GM23338 (cell line): Measurements from ENCODE around the gene HMG20B. TPM values are rescaled to one million over a fixed set of nuclear protein-coding genes. Genes with fewer than 3 reads are reported as not detected.

Source experiments
- ATAC-seq: fragments of 200-7000 bp; cut with Tn5 transposase; 3 replicates; pipeline ENCODE4 v1.9.1; 2020
- DNase-seq: peaks from one replicate; pipeline ENCODE4 v3.0.0-alpha.2; 2015; ENCODE audit warnings: low spot score
- H2AFZ ChIP-seq: fragments of 200-600 bp; sonication (generic); 2 replicates; pipeline ENCODE4 v1.8.0; 2016; ENCODE audit warnings: antibody characterized with exemption, mild to moderate bottlenecking, moderate library complexity
- H3F3A ChIP-seq: fragments of 200-600 bp; sonication (generic); replicated peaks from 2 replicates; pipeline ENCODE4 v1.8.0; 2017; ENCODE audit warnings: antibody characterized with exemption, mixed run types, low read depth
- H3K27ac ChIP-seq: fragments of 200-600 bp; sonication (generic); 2 replicates; pipeline ENCODE4 v1.6.1; 2016; ENCODE audit warnings: low read depth
- H3K27me3 ChIP-seq: fragments of 200-600 bp; sonication (generic); 2 replicates; pipeline ENCODE4 v1.8.0; 2016; ENCODE audit warnings: mild to moderate bottlenecking, mixed run types, moderate library complexity; ENCODE audit not compliant: insufficient read depth
- H3K36me3 ChIP-seq: fragments of 200-600 bp; sonication (generic); 2 replicates; pipeline ENCODE4 v1.8.0; 2016; ENCODE audit warnings: mild to moderate bottlenecking; ENCODE audit not compliant: insufficient read depth
- H3K4me1 ChIP-seq: fragments of 200-600 bp; sonication (generic); 2 replicates; pipeline ENCODE4 v1.8.0; 2016; ENCODE audit warnings: mild to moderate bottlenecking, moderate library complexity; ENCODE audit not compliant: insufficient read depth
- H3K4me2 ChIP-seq: fragments of 200-600 bp; sonication (generic); 2 replicates; pipeline ENCODE4 v1.7.1; 2017; ENCODE audit warnings: mixed run types
- H3K4me3 ChIP-seq: fragments of 200-600 bp; sonication (generic); 2 replicates; pipeline ENCODE4 v1.6.1; 2016; ENCODE audit warnings: mixed run types
- H3K79me2 ChIP-seq: fragments of 200-600 bp; sonication (generic); replicated peaks from 2 replicates; pipeline ENCODE4 v1.8.0; 2017; ENCODE audit warnings: mild to moderate bottlenecking; ENCODE audit not compliant: insufficient read depth
- H3K9me2 ChIP-seq: fragments of 200-600 bp; sonication (generic); 2 replicates; pipeline ENCODE4 v1.8.0; 2017; ENCODE audit not compliant: insufficient read depth
- H4K20me1 ChIP-seq: fragments of 200-600 bp; sonication (generic); replicated peaks from 2 replicates; pipeline ENCODE4 v1.8.0; 2017; ENCODE audit warnings: mild to moderate bottlenecking; ENCODE audit not compliant: insufficient read depth
- H3K27ac Mint-ChIP-seq: 2 replicates; pipeline ENCODE4 v1.8.0; 2020; ENCODE audit warnings: inconsistent platforms, mild to moderate bottlenecking, moderate library complexity, mixed read lengths
- H3K27me3 Mint-ChIP-seq: 3 replicates; pipeline ENCODE4 v1.8.0; 2022; ENCODE audit warnings: low read depth, mild to moderate bottlenecking, moderate library complexity, mixed read lengths, inconsistent platforms; ENCODE audit not compliant: insufficient read depth, poor library complexity
- H3K36me3 Mint-ChIP-seq: 3 replicates; pipeline ENCODE4 v1.8.0; 2021; ENCODE audit warnings: low read depth, mild to moderate bottlenecking, inconsistent platforms, moderate library complexity, mixed read lengths
- H3K4me1 Mint-ChIP-seq: 3 replicates; pipeline ENCODE4 v1.8.0; 2020; ENCODE audit warnings: mild to moderate bottlenecking, inconsistent platforms, mixed read lengths
- H3K4me3 Mint-ChIP-seq: 3 replicates; pipeline ENCODE4 v1.8.0; 2021; ENCODE audit warnings: moderate library complexity, mild to moderate bottlenecking, inconsistent platforms, mixed read lengths
- H3K9me3 Mint-ChIP-seq: 3 replicates; pipeline ENCODE4 v1.8.0; 2020; ENCODE audit warnings: moderate library complexity, mild to moderate bottlenecking, inconsistent platforms, mixed read lengths
- CREB1 ChIP-seq: fragments of 250-450 bp; sonication (Bioruptor Pico); IDR thresholded peaks from 2 replicates; pipeline ENCODE4 v1.5.0; 2020; ENCODE audit warnings: low read depth, mild to moderate bottlenecking, moderate library complexity
- CTCF ChIP-seq, 2 experiments: fragments of 200-600 bp in 1 of 2; sonication (generic) in 1 of 2; conservative IDR thresholded peaks; 2 replicates each; pipeline versions ENCODE4 v1.5.1 to v1.6.1; 2016 to 2017; ENCODE audit warnings: antibody characterized with exemption in 2 of 2, low read depth in 2 of 2, mild to moderate bottlenecking in 2 of 2, moderate library complexity in 1 of 2
- ETS1 ChIP-seq: IDR thresholded peaks from 2 replicates; pipeline ENCODE4 v1.6.1; 2016; ENCODE audit warnings: antibody characterized with exemption
- EZH2 ChIP-seq: fragments of 200-600 bp; sonication (generic); IDR thresholded peaks from one replicate; pipeline ENCODE4 v1.8.0; 2017; ENCODE audit warnings: antibody characterized with exemption, mild to moderate bottlenecking, low read depth; ENCODE audit not compliant: unreplicated experiment
- EZH2phosphoT487 ChIP-seq: fragments of 200-600 bp; sonication (generic); IDR thresholded peaks from one replicate; pipeline ENCODE4 v1.8.1; 2018; ENCODE audit warnings: antibody characterized with exemption; ENCODE audit not compliant: unreplicated experiment
- REST ChIP-seq: IDR thresholded peaks from one replicate; pipeline ENCODE4 v1.6.1; 2018; ENCODE audit warnings: antibody characterized with exemption; ENCODE audit not compliant: unreplicated experiment
- STAT1 ChIP-seq: IDR thresholded peaks from one replicate; pipeline ENCODE4 v1.6.1; 2016; ENCODE audit warnings: antibody characterized with exemption; ENCODE audit not compliant: unreplicated experiment
- ZNF114 ChIP-seq: fragments of 250-450 bp; sonication (Bioruptor Pico); IDR thresholded peaks from 2 replicates; pipeline ENCODE4 v1.5.0; 2020; ENCODE audit warnings: mild to moderate bottlenecking, moderate library complexity
- ZNF462 ChIP-seq: fragments of 250-450 bp; sonication (Bioruptor Pico); IDR thresholded peaks from 2 replicates; pipeline ENCODE4 v1.5.0; 2020; ENCODE audit warnings: mild to moderate bottlenecking, moderate library complexity
- polyA plus RNA-seq: library from polyadenylated mRNA; unstranded; fragments of >200 nt; fragmentation: Nextera tagmentation; extraction: Ambion mirVana; gene quantifications from 2 replicates; pipeline ENCODE4 v1.2.1, GENCODE V29; 2016
- total RNA-seq: library from RNA; depleted of rRNA; stranded (reverse); fragments of >200 nt; shearing (Covaris generic); gene quantifications from 2 replicates; pipeline ENCODE4 v1.2.3, GENCODE V29; 2014

HMG20B gene
- total and polyA plus RNA-seq, 2 experiments from 2014 or later: 74.1 to 130 TPM

GRCh38 chr19:3605770-3606169, 33.0 kb downstream of the HMG20B start (continued):
- no peak for TF ChIP-seq ZNF462 (CRISPR knock-in tag)
- no peak for TF ChIP-seq ZNF114 (CRISPR knock-in tag)

- Histone ChIP-seq H3K9me2 (no peaks in the 10 kb centered on the region), H3K4me3 (peak overlapping the region; percentile 64), H3K4me1 (peaks cover 10% of the 10 kb centered on the region), H3K79me2 (no peaks in the 10 kb centered on the region), H3K27ac (no peak overlapping the region), H2AFZ (peak overlapping the region; percentile 80), H3K4me2 (peak overlapping the region; percentile 95), H4K20me1 (no peaks in the 10 kb centered on the region), H3F3A (peaks cover 4% of the 10 kb centered on the region; the same call in 1 of the 2 replicates), H3K36me3 (no peaks in the 10 kb centered on the region), H3K27me3 (peaks cover 11% of the 10 kb centered on the region)
- Mint-ChIP-seq H3K4me1 (peaks cover 11% of the 10 kb centered on the region), H3K27ac (no peak overlapping the region), H3K36me3 (peaks cover 8% of the 10 kb centered on the region; the same call in 2 of the 3 replicates), H3K4me3 (peak overlapping the region; percentile 56), H3K27me3 (peaks cover 10% of the 10 kb centered on the region), H3K9me3 (no peaks in the 10 kb centered on the region)
- peak; percentile 58 for ATAC-seq
- peak; percentile 65 for DNase-seq
- TF ChIP-seq REST (no peak), CREB1 (CRISPR knock-in tag) (no peak), ETS1 (no peak), EZH2 (no peak), STAT1 (no peak), EZH2phosphoT487 (no peak), CTCF (conservative IDR thresholded peaks at IDR 0.05; ENCODE audit: low read depth in 2 of 2) (no peak)
Observed at GRCh38 chr19:3606174-3606689, 33.5 kb downstream of the HMG20B start.
